H7 (cell line): ENCODE data around the gene MKNK1. TPM values are rescaled to one million over a fixed set of nuclear protein-coding genes. Genes with fewer than 3 reads are reported as not detected.
A peak's percentile ranks its signal among the peaks of the same experiment; 100 is the strongest.
"Not testable (repeated sequence)": the region's sequence is repeated elsewhere in the genome, so short reads cannot be mapped to it uniquely, and the experiment has no call there.

Source experiments
- DNase-seq: peaks from one replicate; pipeline ENCODE4 v3.0.0; 2012
- H3K27me3 ChIP-seq: 2 replicates; pipeline ENCODE4 v1.6.0; 2011; ENCODE audit warnings: mild to moderate bottlenecking, low read length; ENCODE audit not compliant: control insufficient read depth, insufficient read depth
- H3K36me3 ChIP-seq: replicated peaks from 2 replicates; pipeline ENCODE4 v1.5.1; 2011; ENCODE audit warnings: low read length; ENCODE audit not compliant: control insufficient read depth, insufficient read depth
- H3K4me3 ChIP-seq: 2 replicates; pipeline ENCODE4 v1.5.1; 2011; ENCODE audit warnings: low read depth, mild to moderate bottlenecking, control low read depth, low read length, moderate library complexity; ENCODE audit not compliant: insufficient read depth
- total RNA-seq: library from RNA; depleted of rRNA; stranded (reverse); fragments of >200 nt; shearing (Covaris generic); gene quantifications from 2 replicates; pipeline ENCODE4 v1.2.3, GENCODE V29; 2014; rRNA removed

The MKNK1 gene
- 31.3 and 34.7 TPM in 2 replicates for total RNA-seq

- peak within 1 kb of the TSS; percentile 89 for H3K4me3 ChIP-seq
- H3K36me3 ChIP-seq, result no peaks in the 10 kb centered on the region
- H3K27me3 ChIP-seq, result no peaks in the 10 kb centered on the region
- DNase-seq, result peak; percentile 100
Observed at GRCh38 chr1:46603858-46604549, at the start of gene MKNK1. TSS of gene MKNK1 (minus strand) at chr1:46604268. CDS start at chr1:46583327, 20,941 bp downstream.

- no peak overlapping the region for H3K4me3 ChIP-seq
- no peaks in the 10 kb centered on the region for H3K27me3 ChIP-seq
- DNase-seq, result no peak
- peaks cover 4% of the 10 kb centered on the region for H3K36me3 ChIP-seq
Observed at GRCh38 chr1:46653405-46653958, 49.4 kb upstream of the MKNK1 start.

DNA sequence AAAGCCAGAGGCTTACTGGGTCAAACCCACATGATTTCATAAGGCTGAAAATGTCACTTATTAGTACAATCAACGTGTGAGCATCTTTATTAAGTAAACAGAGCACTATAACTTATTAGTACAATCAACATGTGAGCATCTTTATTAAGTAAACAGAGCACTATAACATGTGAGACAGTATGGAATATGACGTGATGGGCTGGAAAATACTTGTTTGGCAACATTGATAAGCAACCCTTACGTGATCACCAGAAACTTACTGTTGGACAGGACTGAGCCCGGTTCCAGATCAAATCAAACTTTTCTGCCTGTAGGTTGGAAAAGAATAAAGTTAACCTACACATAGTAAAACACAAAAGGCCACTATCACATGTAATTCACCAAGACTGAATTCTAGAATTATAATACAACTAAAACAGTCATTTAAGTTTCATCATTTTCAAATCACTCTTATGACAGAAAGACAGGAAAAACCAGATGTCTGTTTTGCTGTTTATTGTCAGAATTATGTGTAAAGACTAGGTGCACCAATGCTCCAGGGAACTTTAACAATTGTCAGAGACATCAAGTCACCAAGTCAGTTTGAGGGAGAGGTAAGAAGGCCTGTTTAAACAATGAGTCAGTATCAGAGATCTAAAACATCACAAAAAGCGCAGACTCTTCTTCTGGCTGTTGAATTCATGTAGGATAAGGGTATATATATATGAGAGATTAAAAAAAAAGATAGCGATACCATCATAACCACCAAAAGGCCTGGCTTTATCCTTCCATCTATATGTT, 48.4 kb upstream of the MKNK1 start:
- Histone ChIP-seq H3K4me3 (no peak overlapping the region), H3K36me3 (peaks cover 4% of the 10 kb centered on the region), H3K27me3 (no peaks in the 10 kb centered on the region)
- DNase-seq, result no peak

GRCh38 chr1:46651152-46651551, 47.1 kb upstream of the MKNK1 start:
- H3K36me3 ChIP-seq, result not testable (repeated sequence)

GRCh38 chr1:46650491-46650890, 46.4 kb upstream of the MKNK1 start:
- Histone ChIP-seq H3K36me3 (peaks cover 2% of the 10 kb centered on the region; the same call in 1 of the 2 replicates), H3K4me3 (no peak overlapping the region), H3K27me3 (no peaks in the 10 kb centered on the region)
- no peak for DNase-seq

More at GRCh38 chr1:46651152-46651551, 47.1 kb upstream of the MKNK1 start:
- DNase-seq, H3K4me3 ChIP-seq, H3K27me3 ChIP-seq: not testable (repeated sequence)

- H3K4me3 ChIP-seq, result no peak overlapping the region
- no peaks in the 10 kb centered on the region for H3K27me3 ChIP-seq
- H3K36me3 ChIP-seq, result peaks cover 1% of the 10 kb centered on the region; the same call in 1 of the 2 replicates
- DNase-seq, result no peak
Observed at GRCh38 chr1:46649764-46650163, 45.7 kb upstream of the MKNK1 start.

GRCh38 chr1:46647611-46648010, 43.5 kb upstream of the MKNK1 start:
- Histone ChIP-seq H3K4me3 (no peak overlapping the region), H3K36me3 (peaks cover 2% of the 10 kb centered on the region), H3K27me3 (no peaks in the 10 kb centered on the region)
- DNase-seq, result no peak

- Histone ChIP-seq H3K27me3 (no peaks in the 10 kb centered on the region), H3K4me3 (no peak overlapping the region), H3K36me3 (peaks cover 2% of the 10 kb centered on the region)
- DNase-seq, result no peak
Observed at GRCh38 chr1:46646844-46647243, 42.8 kb upstream of the MKNK1 start.

- H3K36me3 ChIP-seq, result peaks cover 2% of the 10 kb centered on the region
- H3K4me3 ChIP-seq, result no peak overlapping the region
- no peaks in the 10 kb centered on the region for H3K27me3 ChIP-seq
- DNase-seq, result no peak
Observed at GRCh38 chr1:46646331-46646730, 42.3 kb upstream of the MKNK1 start.

- DNase-seq, result no peak
- Histone ChIP-seq H3K27me3 (no peaks in the 10 kb centered on the region), H3K36me3 (peaks cover 2% of the 10 kb centered on the region), H3K4me3 (no peak overlapping the region)
Observed at GRCh38 chr1:46645815-46646214, 41.7 kb upstream of the MKNK1 start.

- Histone ChIP-seq H3K4me3 (no peak overlapping the region), H3K27me3 (no peaks in the 10 kb centered on the region), H3K36me3 (peaks cover 1% of the 10 kb centered on the region)
- no peak for DNase-seq
Observed at GRCh38 chr1:46643368-46643775, 39.3 kb upstream of the MKNK1 start.

DNA sequence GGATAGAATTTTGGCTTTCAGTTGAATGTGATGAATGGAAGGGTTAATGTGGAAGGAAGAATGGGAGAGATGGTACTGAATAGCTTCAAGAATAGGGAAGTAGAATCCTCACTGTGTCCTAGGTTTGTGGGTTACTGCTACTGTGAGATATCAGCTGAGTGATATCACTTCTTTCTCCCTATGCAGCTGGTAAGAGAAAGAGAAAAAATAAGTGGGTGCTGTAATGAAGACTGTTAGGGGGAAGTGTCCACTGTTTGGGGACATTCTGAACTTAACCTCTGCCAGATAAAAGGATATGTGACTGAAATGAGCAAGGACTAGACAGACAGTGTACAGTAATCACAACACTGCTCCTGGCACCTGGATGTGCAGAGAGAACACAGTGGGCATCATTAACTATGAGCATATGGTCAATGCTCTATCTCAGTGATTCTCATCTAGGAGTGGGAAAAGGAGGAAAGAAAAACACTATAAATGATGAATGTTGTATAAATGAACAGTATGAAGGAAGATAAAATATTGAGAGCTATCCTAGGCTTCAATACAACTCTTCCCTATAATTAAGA, 38.1 kb upstream of the MKNK1 start:
- H3K4me3 ChIP-seq, result no peak overlapping the region
- DNase-seq, result no peak
- H3K27me3 ChIP-seq, result no peaks in the 10 kb centered on the region
- H3K36me3 ChIP-seq, result peaks cover 3% of the 10 kb centered on the region

GRCh38 chr1:46639547-46639946, 35.5 kb upstream of the MKNK1 start:
- Histone ChIP-seq H3K36me3 (peaks cover 13% of the 10 kb centered on the region), H3K27me3 (no peaks in the 10 kb centered on the region), H3K4me3 (no peak overlapping the region)
- DNase-seq, result no peak

DNA sequence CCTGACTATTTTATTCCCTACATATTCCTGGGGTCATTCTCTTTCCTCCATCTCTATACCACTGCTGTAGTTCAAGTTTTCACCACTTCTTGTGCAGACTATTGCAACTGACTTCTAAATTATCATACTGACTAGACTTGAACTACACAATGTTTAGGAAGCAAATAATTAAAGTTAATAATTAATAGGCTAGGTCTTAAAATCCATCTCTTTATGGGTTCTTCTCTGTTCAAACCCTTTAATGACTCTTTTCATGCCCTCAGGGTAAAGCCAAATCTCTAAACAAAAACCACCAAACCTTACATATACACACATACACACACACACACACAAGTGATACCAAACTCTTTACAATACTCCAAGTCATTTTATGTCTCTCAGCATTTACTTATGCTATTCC, 34.9 kb upstream of the MKNK1 start:
- Histone ChIP-seq H3K36me3 (peaks cover 13% of the 10 kb centered on the region), H3K27me3 (no peaks in the 10 kb centered on the region), H3K4me3 (no peak overlapping the region)
- no peak for DNase-seq
